Tibial nerve (tissue), 3 donors: ENCODE data around the gene RAP1B.

ENCODE experiments used
- POLR2A ChIP-seq, 2 donors: fragments of 450-650 bp; IDR thresholded peaks; one replicate each; pipeline ENCODE4 v1.6.1; 2017; ENCODE audit warnings: antibody characterized with exemption in 2 of 2, mild to moderate bottlenecking in 2 of 2, moderate library complexity in 2 of 2
- TF ChIP-seq, protein P1 (sequence below), 5 experiments: fragments of 200-600 bp in 3 of 5; fragments of 450-650 bp in 2 of 5; sonication (generic) in 3 of 5; IDR thresholded peaks; one replicate each; pipeline ENCODE4 v1.5.1; 2016 to 2019; ENCODE audit warnings: antibody characterized with exemption in 5 of 5, mild to moderate bottlenecking in 3 of 5, moderate library complexity in 2 of 5

GRCh38 chr12:68647507-68647906, 36.8 kb downstream of the RAP1B start:
- no peak for TF ChIP-seq POLR2A (IDR thresholded peaks at IDR 0.05)
- TF ChIP-seq, protein P1, sequence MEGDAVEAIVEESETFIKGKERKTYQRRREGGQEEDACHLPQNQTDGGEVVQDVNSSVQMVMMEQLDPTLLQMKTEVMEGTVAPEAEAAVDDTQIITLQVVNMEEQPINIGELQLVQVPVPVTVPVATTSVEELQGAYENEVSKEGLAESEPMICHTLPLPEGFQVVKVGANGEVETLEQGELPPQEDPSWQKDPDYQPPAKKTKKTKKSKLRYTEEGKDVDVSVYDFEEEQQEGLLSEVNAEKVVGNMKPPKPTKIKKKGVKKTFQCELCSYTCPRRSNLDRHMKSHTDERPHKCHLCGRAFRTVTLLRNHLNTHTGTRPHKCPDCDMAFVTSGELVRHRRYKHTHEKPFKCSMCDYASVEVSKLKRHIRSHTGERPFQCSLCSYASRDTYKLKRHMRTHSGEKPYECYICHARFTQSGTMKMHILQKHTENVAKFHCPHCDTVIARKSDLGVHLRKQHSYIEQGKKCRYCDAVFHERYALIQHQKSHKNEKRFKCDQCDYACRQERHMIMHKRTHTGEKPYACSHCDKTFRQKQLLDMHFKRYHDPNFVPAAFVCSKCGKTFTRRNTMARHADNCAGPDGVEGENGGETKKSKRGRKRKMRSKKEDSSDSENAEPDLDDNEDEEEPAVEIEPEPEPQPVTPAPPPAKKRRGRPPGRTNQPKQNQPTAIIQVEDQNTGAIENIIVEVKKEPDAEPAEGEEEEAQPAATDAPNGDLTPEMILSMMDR (IDR thresholded peaks at IDR 0.05), result no peak
